Body of pancreas (tissue), 4 donors: ENCODE measurements around the gene THADA. TPM values are rescaled to one million over a fixed set of nuclear protein-coding genes. Genes with fewer than 3 reads are reported as not detected.

Experiments used
- ATAC-seq: fragments of 150-250 bp; one replicate; pipeline ENCODE4 v1.9.1; 2016
- DNase-seq, 4 donors: peaks; one replicate each; pipeline ENCODE4 v3.0.0-alpha.2; 2019
- H3K27ac ChIP-seq, 4 donors: fragments of 200-600 bp; sonication (generic); 1 replicate in 3 of 4; 2 replicates in 1 of 4; pipeline versions ENCODE4 v1.5.1 to v1.6.1; 2016 to 2019; ENCODE audit warnings: mild to moderate bottlenecking in 1 of 4, mixed read lengths in 1 of 4, moderate library complexity in 1 of 4
- H3K27me3 ChIP-seq, 2 donors: fragments of 200-600 bp; sonication (generic); one replicate each; pipeline ENCODE4 v1.6.0; 2016; ENCODE audit warnings: mild to moderate bottlenecking in 1 of 2
- H3K36me3 ChIP-seq, 2 donors: fragments of 200-600 bp; sonication (generic); replicated peaks in 1 of 2; 2 replicates each; pipeline ENCODE4 v1.5.1; 2016; ENCODE audit warnings: low read depth in 2 of 2; ENCODE audit not compliant: insufficient read depth in 1 of 2
- H3K4me1 ChIP-seq: fragments of 200-600 bp; sonication (generic); one replicate; pipeline ENCODE4 v1.6.0; 2016
- H3K4me3 ChIP-seq, 2 donors: fragments of 200-600 bp; sonication (generic); 1 replicate in 1 of 2; 2 replicates in 1 of 2; pipeline ENCODE4 v1.5.1; 2016 to 2019
- H3K9me3 ChIP-seq, 3 donors: fragments of 200-600 bp; sonication (generic); 1 replicate in 2 of 3; 2 replicates in 1 of 3; pipeline ENCODE4 v1.5.1; 2016
- POLR2A ChIP-seq, 3 donors: fragments of 450-650 bp; IDR thresholded peaks; one replicate each; pipeline ENCODE4 v1.6.1; 2016; ENCODE audit warnings: antibody characterized with exemption in 3 of 3, mild to moderate bottlenecking in 2 of 3
- whole genome bisulfite sequencing, 2 donors: methylation state at CpG; one replicate each; pipeline ENCODE4 v1.1.5; 2017; 5-methylcytosine and 5-hydroxymethylcytosine counted together
- intact Hi-C: fragments of 100-400 bp; cut with DNase I; formaldehyde crosslinking; loops from one replicate; pipeline ENCODE4 v1.15.1; 2023
- total RNA-seq, 2 donors: library from RNA; depleted of rRNA; stranded (reverse); fragments of >200 nt; gene quantifications; one replicate each; pipeline ENCODE4 v1.1.0, GENCODE V29; 2016
- TF ChIP-seq, protein P1 (sequence below), 7 experiments: fragments of 450-650 bp in 4 of 7; fragments of 200-600 bp in 3 of 7; sonication (generic) in 3 of 7; IDR thresholded peaks; one replicate each; pipeline ENCODE4 v1.5.1; 2016 to 2019; ENCODE audit warnings: antibody characterized with exemption in 7 of 7

THADA gene
- total RNA-seq, 2 donors from 2014 or later: 27.5 to 41.9 TPM

GRCh38 chr2:43345391-43345813, 250.4 kb downstream of the THADA start:
- Histone ChIP-seq H3K36me3 (no peaks in the 10 kb centered on the region), H3K4me1 (peaks cover 37% of the 10 kb centered on the region), H3K27ac (peak overlapping the region in 3 of 4 donors; percentile 12 to 26 (median 19)), H3K9me3 (no peaks in the 10 kb centered on the region), H3K4me3 (no peak overlapping the region), H3K27me3 (no peaks in the 10 kb centered on the region)
- DNase-seq (peak in 2 of 4 donors; percentile 10 to 14), ATAC-seq (no peak)
- intact Hi-C loops: no loop called here
- WGBS, 2 donors: 32 to 42% methylated on average over 5 of the region's 5 CpGs
- TF ChIP-seq POLR2A (IDR thresholded peaks at IDR 0.05): no peak
- TF ChIP-seq, protein P1, sequence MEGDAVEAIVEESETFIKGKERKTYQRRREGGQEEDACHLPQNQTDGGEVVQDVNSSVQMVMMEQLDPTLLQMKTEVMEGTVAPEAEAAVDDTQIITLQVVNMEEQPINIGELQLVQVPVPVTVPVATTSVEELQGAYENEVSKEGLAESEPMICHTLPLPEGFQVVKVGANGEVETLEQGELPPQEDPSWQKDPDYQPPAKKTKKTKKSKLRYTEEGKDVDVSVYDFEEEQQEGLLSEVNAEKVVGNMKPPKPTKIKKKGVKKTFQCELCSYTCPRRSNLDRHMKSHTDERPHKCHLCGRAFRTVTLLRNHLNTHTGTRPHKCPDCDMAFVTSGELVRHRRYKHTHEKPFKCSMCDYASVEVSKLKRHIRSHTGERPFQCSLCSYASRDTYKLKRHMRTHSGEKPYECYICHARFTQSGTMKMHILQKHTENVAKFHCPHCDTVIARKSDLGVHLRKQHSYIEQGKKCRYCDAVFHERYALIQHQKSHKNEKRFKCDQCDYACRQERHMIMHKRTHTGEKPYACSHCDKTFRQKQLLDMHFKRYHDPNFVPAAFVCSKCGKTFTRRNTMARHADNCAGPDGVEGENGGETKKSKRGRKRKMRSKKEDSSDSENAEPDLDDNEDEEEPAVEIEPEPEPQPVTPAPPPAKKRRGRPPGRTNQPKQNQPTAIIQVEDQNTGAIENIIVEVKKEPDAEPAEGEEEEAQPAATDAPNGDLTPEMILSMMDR (IDR thresholded peaks at IDR 0.05): peak in 4 of 7 experiments; percentile 4 to 34 (median 24)

GRCh38 chr2:43344868-43345373, 250.9 kb downstream of the THADA start:
- no peak for ATAC-seq
- intact Hi-C loops: no loop called here
- Histone ChIP-seq H3K27me3 (no peaks in the 10 kb centered on the region), H3K27ac (peak overlapping the region in 3 of 4 donors; percentile 12 to 26 (median 19)), H3K36me3 (no peaks in the 10 kb centered on the region), H3K9me3 (no peaks in the 10 kb centered on the region), H3K4me3 (no peak overlapping the region), H3K4me1 (peaks cover 37% of the 10 kb centered on the region)
- DNase-seq: no peak
- no peak for TF ChIP-seq POLR2A (IDR thresholded peaks at IDR 0.05)
- WGBS, 2 donors: 32 to 33% methylated on average over 5 of the region's 5 CpGs

GRCh38 chr2:43343573-43344304, 252.1 kb downstream of the THADA start:
- 29 to 36% methylated on average over 5 of the region's 5 CpGs for WGBS, 2 donors
- DNase-seq (peak; percentile 74 to 85 (median 82)), ATAC-seq (peak; percentile 80)
- intact Hi-C loops: no loop called here
- Histone ChIP-seq H3K4me3 (no peak overlapping the region), H3K4me1 (peaks cover 37% of the 10 kb centered on the region), H3K36me3 (no peaks in the 10 kb centered on the region), H3K9me3 (no peaks in the 10 kb centered on the region), H3K27me3 (no peaks in the 10 kb centered on the region), H3K27ac (peak overlapping the region in 3 of 4 donors; percentile 16 to 32 (median 26))
- TF ChIP-seq, protein P1 (IDR thresholded peaks at IDR 0.05): no peak
- no peak for TF ChIP-seq POLR2A (IDR thresholded peaks at IDR 0.05)

DNA sequence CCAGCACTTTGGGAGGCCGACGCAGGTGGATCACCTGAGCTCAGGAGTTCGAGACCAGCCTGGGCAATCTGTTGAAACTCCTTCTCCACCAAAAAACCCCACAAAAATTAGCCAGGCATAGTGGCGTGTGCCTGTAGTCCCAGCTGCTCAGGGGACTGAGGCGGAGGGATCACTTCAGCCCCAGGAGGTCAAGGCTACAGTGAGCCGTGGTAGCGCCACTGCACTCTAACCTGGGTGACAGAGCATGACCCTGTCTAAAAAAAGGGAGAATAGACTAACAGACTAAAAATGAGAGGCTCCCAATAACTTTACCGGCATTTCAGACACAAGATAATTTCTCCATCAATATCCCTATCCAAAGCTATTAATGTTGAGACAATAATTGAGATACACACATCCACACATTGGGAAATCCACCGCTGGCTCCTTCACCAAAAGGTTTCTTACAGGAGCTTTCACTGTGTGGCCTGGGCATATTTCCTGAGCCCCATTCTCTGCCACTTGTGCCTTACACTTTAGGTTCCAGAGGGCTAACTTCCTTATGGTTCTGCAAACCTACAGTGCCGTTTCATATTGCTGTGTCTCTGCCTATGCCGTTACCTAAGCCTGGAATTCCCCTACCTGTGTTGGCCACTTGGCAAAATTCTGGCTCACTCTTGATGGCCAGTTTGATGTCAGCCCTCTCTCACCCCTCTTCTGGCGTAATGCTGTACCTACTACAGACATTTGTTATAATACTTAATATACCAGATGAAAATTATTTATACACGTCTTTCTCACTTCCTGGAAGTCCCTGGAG, 253.7 kb downstream of the THADA start:
- TF ChIP-seq POLR2A (IDR thresholded peaks at IDR 0.05): no peak
- TF ChIP-seq, protein P1 (IDR thresholded peaks at IDR 0.05): no peak
- H3K4me1 ChIP-seq: peaks cover 37% of the 10 kb centered on the region
- H3K27ac ChIP-seq: no peak overlapping the region
- DNase-seq: no peak
- intact Hi-C loops: no loop called here
- H3K27me3 ChIP-seq: no peaks in the 10 kb centered on the region
- ATAC-seq: peak; percentile 33
- 90 to 91% methylated on average over 11 to 12 of the region's 13 CpGs for WGBS, 2 donors
- no peak overlapping the region for H3K4me3 ChIP-seq
- H3K36me3 ChIP-seq: no peaks in the 10 kb centered on the region
- no peaks in the 10 kb centered on the region for H3K9me3 ChIP-seq

- WGBS, 2 donors: 90 to 92% methylated on average over 1 of the region's 1 CpG
- no peaks in the 10 kb centered on the region for H3K27me3 ChIP-seq
- TF ChIP-seq, protein P1 (IDR thresholded peaks at IDR 0.05): no peak
- TF ChIP-seq POLR2A (IDR thresholded peaks at IDR 0.05): no peak
- H3K27ac ChIP-seq: no peak overlapping the region
- no peak overlapping the region for H3K4me3 ChIP-seq
- DNase-seq: no peak
- ATAC-seq: no peak
- intact Hi-C loops: no loop called here
- H3K9me3 ChIP-seq: no peaks in the 10 kb centered on the region
- no peaks in the 10 kb centered on the region for H3K36me3 ChIP-seq
- H3K4me1 ChIP-seq: peaks cover 27% of the 10 kb centered on the region
Observed at GRCh38 chr2:43340945-43341356, 254.9 kb downstream of the THADA start.
